HL-60 (cell line): Measurements from ENCODE around the gene KCND1.

Experiments
- DNase-seq, 2 experiments: peaks; one replicate each; pipeline ENCODE4 v3.0.0-alpha.2; 2010 to 2020; ENCODE audit warnings: low read depth in 1 of 2, low spot score in 1 of 2
- H3K27ac ChIP-seq: fragments of 250-450 bp; sonication (Bioruptor Pico); replicated peaks from 2 replicates; pipeline ENCODE4 v1.5.1; 2020; ENCODE audit warnings: mild to moderate bottlenecking, moderate library complexity
- H3K27me3 ChIP-seq: fragments of 250-450 bp; sonication (Bioruptor Pico); 2 replicates; pipeline ENCODE4 v1.5.1; 2021; ENCODE audit warnings: mild to moderate bottlenecking, moderate library complexity; ENCODE audit not compliant: insufficient read depth, poor library complexity, severe bottlenecking
- H3K4me3 ChIP-seq: replicated peaks from 2 replicates; pipeline ENCODE4 v1.5.1; 2011; ENCODE audit warnings: mild to moderate bottlenecking, control low read depth, low read length; ENCODE audit not compliant: insufficient read depth
- GABPA ChIP-seq: IDR thresholded peaks from 2 replicates; pipeline ENCODE4 v1.6.1; 2012; ENCODE audit warnings: low read depth
- POLR2AphosphoS5 ChIP-seq: IDR thresholded peaks from 2 replicates; pipeline ENCODE4 v1.6.1; 2012; ENCODE audit warnings: low read depth
- SPI1 ChIP-seq: IDR thresholded peaks from 2 replicates; pipeline ENCODE4 v1.6.1; 2012; ENCODE audit warnings: low read depth, mild to moderate bottlenecking, borderline replicate concordance
- TF ChIP-seq, protein P1 (sequence below): IDR thresholded peaks from 2 replicates; pipeline ENCODE4 v1.6.1; 2012; ENCODE audit warnings: low read depth; ENCODE audit not compliant: insufficient replicate concordance
- TF ChIP-seq, protein P2 (sequence below): IDR thresholded peaks from one replicate; pipeline ENCODE4 v1.5.1; 2011; ENCODE audit warnings: low read length, control low read depth, inconsistent platforms; ENCODE audit not compliant: insufficient read depth

Gene KCND1

DNA sequence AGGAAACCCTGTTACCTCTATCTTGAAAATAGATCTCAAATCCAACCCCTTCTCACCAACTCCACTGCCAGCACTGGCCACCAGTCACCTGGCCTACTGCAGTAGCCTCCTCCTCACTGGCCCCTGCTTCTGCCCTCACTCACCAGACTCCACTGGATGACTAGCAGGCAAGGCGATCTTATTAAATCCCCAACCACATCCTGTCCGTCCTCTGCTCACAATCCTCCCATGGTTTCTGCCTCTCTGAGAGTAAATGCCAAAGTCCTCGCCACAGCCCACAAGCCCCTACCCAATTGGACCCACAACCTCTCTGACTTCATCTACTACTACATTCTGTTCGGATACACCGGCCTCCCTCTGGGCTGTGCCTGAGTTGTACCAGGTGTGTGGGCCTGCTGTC, 47.4 kb downstream of the KCND1 start:
- Histone ChIP-seq H3K27me3 (no peaks in the 10 kb centered on the region), H3K27ac (no peak overlapping the region), H3K4me3 (no peak overlapping the region)
- TF ChIP-seq, protein P1, sequence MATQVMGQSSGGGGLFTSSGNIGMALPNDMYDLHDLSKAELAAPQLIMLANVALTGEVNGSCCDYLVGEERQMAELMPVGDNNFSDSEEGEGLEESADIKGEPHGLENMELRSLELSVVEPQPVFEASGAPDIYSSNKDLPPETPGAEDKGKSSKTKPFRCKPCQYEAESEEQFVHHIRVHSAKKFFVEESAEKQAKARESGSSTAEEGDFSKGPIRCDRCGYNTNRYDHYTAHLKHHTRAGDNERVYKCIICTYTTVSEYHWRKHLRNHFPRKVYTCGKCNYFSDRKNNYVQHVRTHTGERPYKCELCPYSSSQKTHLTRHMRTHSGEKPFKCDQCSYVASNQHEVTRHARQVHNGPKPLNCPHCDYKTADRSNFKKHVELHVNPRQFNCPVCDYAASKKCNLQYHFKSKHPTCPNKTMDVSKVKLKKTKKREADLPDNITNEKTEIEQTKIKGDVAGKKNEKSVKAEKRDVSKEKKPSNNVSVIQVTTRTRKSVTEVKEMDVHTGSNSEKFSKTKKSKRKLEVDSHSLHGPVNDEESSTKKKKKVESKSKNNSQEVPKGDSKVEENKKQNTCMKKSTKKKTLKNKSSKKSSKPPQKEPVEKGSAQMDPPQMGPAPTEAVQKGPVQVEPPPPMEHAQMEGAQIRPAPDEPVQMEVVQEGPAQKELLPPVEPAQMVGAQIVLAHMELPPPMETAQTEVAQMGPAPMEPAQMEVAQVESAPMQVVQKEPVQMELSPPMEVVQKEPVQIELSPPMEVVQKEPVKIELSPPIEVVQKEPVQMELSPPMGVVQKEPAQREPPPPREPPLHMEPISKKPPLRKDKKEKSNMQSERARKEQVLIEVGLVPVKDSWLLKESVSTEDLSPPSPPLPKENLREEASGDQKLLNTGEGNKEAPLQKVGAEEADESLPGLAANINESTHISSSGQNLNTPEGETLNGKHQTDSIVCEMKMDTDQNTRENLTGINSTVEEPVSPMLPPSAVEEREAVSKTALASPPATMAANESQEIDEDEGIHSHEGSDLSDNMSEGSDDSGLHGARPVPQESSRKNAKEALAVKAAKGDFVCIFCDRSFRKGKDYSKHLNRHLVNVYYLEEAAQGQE: no peak
- TF ChIP-seq SPI1: no peak
- TF ChIP-seq POLR2AphosphoS5: no peak
- no peak for TF ChIP-seq GABPA
- TF ChIP-seq, protein P2, sequence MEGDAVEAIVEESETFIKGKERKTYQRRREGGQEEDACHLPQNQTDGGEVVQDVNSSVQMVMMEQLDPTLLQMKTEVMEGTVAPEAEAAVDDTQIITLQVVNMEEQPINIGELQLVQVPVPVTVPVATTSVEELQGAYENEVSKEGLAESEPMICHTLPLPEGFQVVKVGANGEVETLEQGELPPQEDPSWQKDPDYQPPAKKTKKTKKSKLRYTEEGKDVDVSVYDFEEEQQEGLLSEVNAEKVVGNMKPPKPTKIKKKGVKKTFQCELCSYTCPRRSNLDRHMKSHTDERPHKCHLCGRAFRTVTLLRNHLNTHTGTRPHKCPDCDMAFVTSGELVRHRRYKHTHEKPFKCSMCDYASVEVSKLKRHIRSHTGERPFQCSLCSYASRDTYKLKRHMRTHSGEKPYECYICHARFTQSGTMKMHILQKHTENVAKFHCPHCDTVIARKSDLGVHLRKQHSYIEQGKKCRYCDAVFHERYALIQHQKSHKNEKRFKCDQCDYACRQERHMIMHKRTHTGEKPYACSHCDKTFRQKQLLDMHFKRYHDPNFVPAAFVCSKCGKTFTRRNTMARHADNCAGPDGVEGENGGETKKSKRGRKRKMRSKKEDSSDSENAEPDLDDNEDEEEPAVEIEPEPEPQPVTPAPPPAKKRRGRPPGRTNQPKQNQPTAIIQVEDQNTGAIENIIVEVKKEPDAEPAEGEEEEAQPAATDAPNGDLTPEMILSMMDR: no peak
- no peak for DNase-seq

DNA sequence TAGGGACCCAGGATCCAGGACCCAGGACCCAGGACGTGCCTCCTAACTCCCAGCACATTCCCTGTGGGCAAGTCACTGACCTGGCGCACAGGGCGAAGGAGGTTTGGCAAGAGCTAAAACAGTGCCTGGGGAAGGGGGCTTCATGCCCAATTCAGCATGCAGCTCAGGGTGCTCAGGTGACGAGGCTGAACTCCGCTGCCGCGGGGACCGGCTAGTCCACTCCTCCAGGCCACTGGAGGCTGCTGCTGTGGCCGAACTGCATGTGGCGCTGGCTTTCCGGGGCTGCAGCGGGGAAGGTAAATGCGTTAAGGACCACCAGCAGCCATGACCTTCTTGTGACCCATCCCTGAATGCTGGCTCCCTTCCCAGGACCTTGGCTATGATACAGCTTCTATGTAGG, 47.9 kb downstream of the KCND1 start:
- no peak for TF ChIP-seq GABPA
- TF ChIP-seq, protein P2: no peak
- TF ChIP-seq SPI1: no peak
- TF ChIP-seq, protein P1: no peak
- no peak for TF ChIP-seq POLR2AphosphoS5
- DNase-seq: no peak
- no peak overlapping the region for H3K27ac ChIP-seq
- H3K27me3 ChIP-seq: no peaks in the 10 kb centered on the region
- no peak overlapping the region for H3K4me3 ChIP-seq

DNA sequence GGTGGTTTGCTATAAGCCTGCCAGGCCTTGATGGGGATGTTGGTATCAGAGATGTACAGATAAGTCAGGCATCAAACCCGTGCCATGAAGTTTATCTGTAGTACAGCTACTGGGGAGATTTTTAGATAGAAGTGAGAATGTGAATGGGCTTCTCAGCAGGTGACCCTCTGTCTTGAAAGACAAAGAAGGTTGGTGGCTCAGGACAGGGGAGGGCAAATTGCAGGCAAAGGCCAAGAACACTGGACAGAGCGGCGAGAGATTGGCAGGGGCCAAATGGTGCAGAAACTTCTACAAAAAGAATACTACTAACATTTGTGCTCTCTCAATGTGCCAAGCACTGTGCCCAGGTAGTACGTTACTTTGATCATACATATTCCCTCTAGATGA, 50.9 kb downstream of the KCND1 start:
- TF ChIP-seq, protein P2: no peak
- no peak for TF ChIP-seq SPI1
- no peak for TF ChIP-seq GABPA
- TF ChIP-seq POLR2AphosphoS5: no peak
- TF ChIP-seq, protein P1: no peak
- no peaks in the 10 kb centered on the region for H3K27me3 ChIP-seq
- no peak overlapping the region for H3K27ac ChIP-seq
- no peak for DNase-seq
- H3K4me3 ChIP-seq: no peak overlapping the region
